ENCODE data around the gene DLGAP5.

The DLGAP5 gene, protein sequence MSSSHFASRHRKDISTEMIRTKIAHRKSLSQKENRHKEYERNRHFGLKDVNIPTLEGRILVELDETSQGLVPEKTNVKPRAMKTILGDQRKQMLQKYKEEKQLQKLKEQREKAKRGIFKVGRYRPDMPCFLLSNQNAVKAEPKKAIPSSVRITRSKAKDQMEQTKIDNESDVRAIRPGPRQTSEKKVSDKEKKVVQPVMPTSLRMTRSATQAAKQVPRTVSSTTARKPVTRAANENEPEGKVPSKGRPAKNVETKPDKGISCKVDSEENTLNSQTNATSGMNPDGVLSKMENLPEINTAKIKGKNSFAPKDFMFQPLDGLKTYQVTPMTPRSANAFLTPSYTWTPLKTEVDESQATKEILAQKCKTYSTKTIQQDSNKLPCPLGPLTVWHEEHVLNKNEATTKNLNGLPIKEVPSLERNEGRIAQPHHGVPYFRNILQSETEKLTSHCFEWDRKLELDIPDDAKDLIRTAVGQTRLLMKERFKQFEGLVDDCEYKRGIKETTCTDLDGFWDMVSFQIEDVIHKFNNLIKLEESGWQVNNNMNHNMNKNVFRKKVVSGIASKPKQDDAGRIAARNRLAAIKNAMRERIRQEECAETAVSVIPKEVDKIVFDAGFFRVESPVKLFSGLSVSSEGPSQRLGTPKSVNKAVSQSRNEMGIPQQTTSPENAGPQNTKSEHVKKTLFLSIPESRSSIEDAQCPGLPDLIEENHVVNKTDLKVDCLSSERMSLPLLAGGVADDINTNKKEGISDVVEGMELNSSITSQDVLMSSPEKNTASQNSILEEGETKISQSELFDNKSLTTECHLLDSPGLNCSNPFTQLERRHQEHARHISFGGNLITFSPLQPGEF

DNA sequence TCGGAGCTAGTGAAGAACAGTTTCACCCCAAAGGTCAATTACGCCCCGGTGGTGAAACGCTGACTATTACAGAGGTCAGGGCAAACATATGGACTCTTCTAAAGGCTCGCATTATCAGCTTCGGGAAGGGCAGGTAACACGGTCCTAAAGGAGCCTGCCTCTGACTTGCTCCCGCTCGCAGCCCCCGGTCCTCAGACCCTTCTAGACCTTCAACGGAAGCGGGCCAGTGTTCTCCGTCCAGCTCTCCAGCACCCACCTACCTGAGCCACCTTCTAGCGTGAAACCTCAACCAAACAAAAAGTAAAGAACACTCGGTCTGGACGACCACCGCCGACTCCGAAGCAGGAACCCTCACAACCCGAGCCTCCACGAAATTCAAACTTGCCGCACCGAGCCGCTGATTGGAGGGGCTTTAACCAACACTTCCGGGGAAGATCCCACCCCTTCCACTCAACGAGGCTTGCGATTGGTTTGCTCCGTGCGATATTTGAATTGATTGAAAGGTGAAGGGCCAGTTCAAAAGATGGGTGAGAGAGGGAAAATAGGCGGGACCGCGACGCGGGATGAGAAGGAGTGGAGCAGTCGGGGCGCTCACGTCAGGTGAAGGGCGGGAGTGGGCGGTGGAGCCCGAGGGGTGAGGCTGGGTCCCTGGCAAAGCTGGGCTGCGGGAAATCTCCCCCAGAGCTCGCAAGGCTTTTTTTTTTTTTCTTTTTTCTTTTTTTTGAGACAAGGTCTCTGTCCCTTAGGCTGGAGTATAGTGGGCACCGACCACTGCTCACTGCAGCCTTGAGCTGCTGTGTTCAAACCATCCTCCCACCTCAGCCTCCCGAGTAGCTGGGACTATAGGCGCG is at the start of gene DLGAP5:
Gene DLGAP5, minus strand, starts transcription at position 383 of the 851 bp plus-strand sequence. CDS start 2,406 bp downstream, outside the sequence.
- Histone ChIP-seq H3K9ac (ENCODE audit: low read length) (peak within 1 kb of the TSS; percentile 65), H3K36me3 (ENCODE audit: control insufficient read depth, insufficient read depth, low read length) (no peaks in the 10 kb centered on the region), H3K9me3 (ENCODE audit: control insufficient read depth, low read length) (no peaks in the 10 kb centered on the region), H3K4me3 (ENCODE audit: low read length) (peak within 1 kb of the TSS; percentile 7), H3K27me3 (ENCODE audit: control insufficient read depth, insufficient read depth, low read length) (no peaks in the 10 kb centered on the region), H3K4me1 (ENCODE audit: control insufficient read depth, insufficient read depth, low read length) (peaks cover 4% of the 10 kb centered on the region)

DNA sequence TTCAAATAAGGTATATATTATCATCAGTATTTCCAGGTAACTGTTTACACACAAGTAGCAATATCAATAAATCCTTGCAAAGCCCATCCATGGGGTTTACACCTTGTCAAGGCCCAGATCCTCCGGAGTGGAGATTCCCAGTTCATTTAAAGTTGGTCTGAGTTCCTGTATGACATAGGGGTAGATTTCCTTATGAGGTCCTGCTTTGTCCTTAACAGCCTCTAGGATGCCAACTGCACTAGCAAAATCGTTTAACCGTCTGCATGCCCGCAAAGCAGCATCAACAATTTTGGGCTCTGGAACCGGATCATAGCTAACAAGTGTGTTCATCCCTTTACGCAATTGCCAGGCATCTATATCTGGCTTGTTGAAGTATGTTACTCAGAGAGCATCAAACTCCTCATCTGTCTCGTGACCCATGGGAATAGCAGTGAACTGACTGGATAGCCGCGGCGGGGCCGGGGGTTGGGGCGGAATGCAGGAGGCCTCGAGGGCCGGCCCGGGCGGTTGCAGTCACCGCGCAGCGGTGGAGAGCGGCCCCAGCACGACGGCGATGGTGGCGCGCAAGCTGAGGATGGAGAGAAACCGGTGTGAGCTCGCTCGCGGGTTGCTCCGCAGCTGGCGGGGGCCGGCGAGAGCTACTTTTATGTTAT is 49.3 kb upstream of the DLGAP5 start:
- H3K9me3 ChIP-seq (ENCODE audit: control insufficient read depth, low read length): no peaks in the 10 kb centered on the region

DNA sequence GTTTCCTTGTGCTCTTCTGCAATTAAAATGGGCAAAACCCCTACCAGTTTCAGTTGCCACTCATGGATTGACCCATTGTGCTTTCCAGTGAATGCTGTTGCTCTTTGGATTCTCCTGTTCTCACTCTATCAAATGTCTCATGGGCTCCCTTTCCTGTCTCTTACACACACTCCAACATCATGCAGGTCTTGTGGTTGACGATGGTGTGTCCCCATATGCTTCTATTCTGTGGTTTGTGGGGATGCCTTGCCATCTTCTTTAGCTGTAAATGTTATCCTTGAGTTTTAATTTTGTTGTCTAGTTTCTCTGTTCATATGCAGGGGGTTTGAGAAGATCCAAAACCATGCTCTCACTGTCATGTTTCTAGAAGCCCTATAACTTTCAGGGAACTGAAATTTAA is 47.9 kb upstream of the DLGAP5 start:
- H3K4me3 ChIP-seq (ENCODE audit: low read length): no peak overlapping the region
- no peaks in the 10 kb centered on the region for H3K36me3 ChIP-seq (ENCODE audit: control insufficient read depth, insufficient read depth, low read length)
- peaks cover 17% of the 10 kb centered on the region for H3K27me3 ChIP-seq (ENCODE audit: control insufficient read depth, insufficient read depth, low read length)
- H3K9me3 ChIP-seq (ENCODE audit: control insufficient read depth, low read length): no peaks in the 10 kb centered on the region
- H3K4me1 ChIP-seq (ENCODE audit: control insufficient read depth, insufficient read depth, low read length): no peaks in the 10 kb centered on the region
- H3K9ac ChIP-seq (ENCODE audit: low read length): no peak overlapping the region

More for the DNA sequence above, 49.3 kb upstream of the DLGAP5 start:
- Histone ChIP-seq H3K9ac (ENCODE audit: low read length) (no peak overlapping the region), H3K4me3 (ENCODE audit: low read length) (no peak overlapping the region), H3K4me1 (ENCODE audit: control insufficient read depth, insufficient read depth, low read length) (no peaks in the 10 kb centered on the region), H3K36me3 (ENCODE audit: control insufficient read depth, insufficient read depth, low read length) (no peaks in the 10 kb centered on the region), H3K27me3 (ENCODE audit: control insufficient read depth, insufficient read depth, low read length) (peaks cover 17% of the 10 kb centered on the region)

DNA sequence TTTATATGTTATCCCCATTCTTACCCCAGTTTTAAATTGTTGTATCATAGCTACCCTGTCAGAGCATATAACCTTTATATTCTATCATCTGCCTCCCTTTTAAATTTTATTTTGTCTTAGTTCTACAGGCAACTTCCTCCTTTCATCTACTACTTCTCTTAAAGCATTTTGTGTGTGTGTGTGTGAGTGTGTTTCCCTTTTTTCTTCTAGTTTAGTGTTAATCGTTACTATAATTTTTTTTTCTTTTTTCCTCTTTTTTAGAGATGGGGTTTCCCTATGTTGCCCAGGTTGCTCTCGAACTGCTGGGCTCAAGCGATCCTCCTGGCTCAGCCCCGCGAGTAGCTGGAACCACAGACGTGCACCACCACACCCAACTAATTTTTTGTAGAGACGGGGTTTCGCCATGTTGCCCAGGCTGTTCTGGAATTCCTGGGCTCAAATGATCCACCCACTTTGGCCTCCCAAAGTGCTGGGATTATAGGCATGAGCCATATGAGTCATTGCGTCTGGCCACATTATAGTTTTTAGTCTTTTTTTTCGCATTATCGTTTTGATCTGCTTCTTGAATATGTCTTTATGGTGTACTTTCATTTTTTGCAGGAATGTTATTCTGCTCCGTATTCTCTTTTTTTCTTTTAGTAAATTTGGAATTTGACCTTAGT is 46.8 kb upstream of the DLGAP5 start:
- Histone ChIP-seq H3K27me3 (ENCODE audit: control insufficient read depth, insufficient read depth, low read length) (peaks cover 17% of the 10 kb centered on the region), H3K36me3 (ENCODE audit: control insufficient read depth, insufficient read depth, low read length) (no peaks in the 10 kb centered on the region), H3K4me3 (ENCODE audit: low read length) (no peak overlapping the region), H3K9me3 (ENCODE audit: control insufficient read depth, low read length) (no peaks in the 10 kb centered on the region), H3K4me1 (ENCODE audit: control insufficient read depth, insufficient read depth, low read length) (no peaks in the 10 kb centered on the region), H3K9ac (ENCODE audit: low read length) (no peak overlapping the region)

DNA sequence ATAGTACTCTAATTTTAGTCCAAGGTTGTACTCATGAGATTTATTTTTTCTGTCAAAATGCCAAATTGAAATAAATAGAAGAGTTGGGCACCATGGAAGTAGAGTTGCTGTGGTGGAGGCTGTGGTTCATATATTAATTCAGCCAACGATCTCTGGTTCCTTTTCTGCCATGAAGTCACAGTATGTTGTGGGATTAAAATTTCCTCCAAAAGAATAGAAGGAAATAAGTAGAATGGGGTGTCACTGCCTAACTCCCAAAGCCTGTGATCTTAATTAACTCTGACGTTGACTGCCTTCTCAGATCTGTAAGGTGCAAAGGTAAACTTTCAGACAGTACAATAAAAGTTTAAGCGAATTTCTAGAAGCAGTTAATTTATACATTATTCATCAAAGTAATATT is 42.2 kb upstream of the DLGAP5 start:
- Histone ChIP-seq H3K4me1 (ENCODE audit: control insufficient read depth, insufficient read depth, low read length) (no peaks in the 10 kb centered on the region), H3K9me3 (ENCODE audit: control insufficient read depth, low read length) (no peaks in the 10 kb centered on the region), H3K9ac (ENCODE audit: low read length) (no peak overlapping the region), H3K27me3 (ENCODE audit: control insufficient read depth, insufficient read depth, low read length) (no peaks in the 10 kb centered on the region), H3K36me3 (ENCODE audit: control insufficient read depth, insufficient read depth, low read length) (no peaks in the 10 kb centered on the region), H3K4me3 (ENCODE audit: low read length) (no peak overlapping the region)

DNA sequence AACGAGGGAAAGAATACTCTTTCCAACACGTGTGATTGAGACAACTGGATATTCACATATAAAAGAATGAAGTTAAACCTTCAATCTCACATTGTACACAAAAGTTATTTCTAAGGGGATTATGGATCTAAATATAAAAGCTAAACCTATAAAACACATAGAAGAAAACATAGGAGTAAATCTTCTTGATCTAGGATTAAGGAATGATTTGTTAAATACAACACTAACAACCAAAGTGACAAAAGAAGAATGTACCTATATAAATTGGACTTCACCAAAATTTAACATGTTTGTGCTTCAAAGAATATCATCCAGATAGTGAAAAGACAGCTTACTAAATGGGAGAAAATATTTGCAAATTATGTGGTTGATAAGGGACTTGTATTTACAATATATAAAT is 36.9 kb upstream of the DLGAP5 start:
- Histone ChIP-seq H3K4me3 (ENCODE audit: low read length) (no peak overlapping the region), H3K36me3 (ENCODE audit: control insufficient read depth, insufficient read depth, low read length) (no peaks in the 10 kb centered on the region)

DNA sequence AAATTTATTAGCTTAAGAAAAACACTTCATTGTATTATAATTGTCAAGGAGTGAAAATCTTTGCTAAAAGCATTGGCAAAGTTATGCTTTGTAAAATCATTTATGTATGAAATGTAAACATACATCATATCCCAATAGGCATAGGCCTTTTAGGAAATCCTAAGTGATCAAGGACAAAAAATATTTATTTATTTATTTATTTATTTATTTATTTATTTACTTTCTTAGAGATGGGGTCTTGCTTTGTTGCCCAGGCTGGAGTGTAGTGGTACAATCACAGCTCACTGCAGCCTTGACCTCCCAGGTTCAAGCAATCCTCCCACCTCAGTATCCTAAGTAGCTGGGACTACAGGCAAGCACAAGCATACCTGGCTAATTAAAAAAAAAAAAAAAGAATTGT is 32.0 kb upstream of the DLGAP5 start:
- no peaks in the 10 kb centered on the region for H3K27me3 ChIP-seq (ENCODE audit: control insufficient read depth, insufficient read depth, low read length)
- no peaks in the 10 kb centered on the region for H3K36me3 ChIP-seq (ENCODE audit: control insufficient read depth, insufficient read depth, low read length)
- H3K9me3 ChIP-seq (ENCODE audit: control insufficient read depth, low read length): no peaks in the 10 kb centered on the region
- H3K4me1 ChIP-seq (ENCODE audit: control insufficient read depth, insufficient read depth, low read length): no peaks in the 10 kb centered on the region
- H3K4me3 ChIP-seq (ENCODE audit: low read length): no peak overlapping the region
- H3K9ac ChIP-seq (ENCODE audit: low read length): no peak overlapping the region

More for the DNA sequence above, 36.9 kb upstream of the DLGAP5 start:
- Histone ChIP-seq H3K27me3 (ENCODE audit: control insufficient read depth, insufficient read depth, low read length) (no peaks in the 10 kb centered on the region), H3K9ac (ENCODE audit: low read length) (no peak overlapping the region), H3K4me1 (ENCODE audit: control insufficient read depth, insufficient read depth, low read length) (no peaks in the 10 kb centered on the region), H3K9me3 (ENCODE audit: control insufficient read depth, low read length) (no peaks in the 10 kb centered on the region)

DNA sequence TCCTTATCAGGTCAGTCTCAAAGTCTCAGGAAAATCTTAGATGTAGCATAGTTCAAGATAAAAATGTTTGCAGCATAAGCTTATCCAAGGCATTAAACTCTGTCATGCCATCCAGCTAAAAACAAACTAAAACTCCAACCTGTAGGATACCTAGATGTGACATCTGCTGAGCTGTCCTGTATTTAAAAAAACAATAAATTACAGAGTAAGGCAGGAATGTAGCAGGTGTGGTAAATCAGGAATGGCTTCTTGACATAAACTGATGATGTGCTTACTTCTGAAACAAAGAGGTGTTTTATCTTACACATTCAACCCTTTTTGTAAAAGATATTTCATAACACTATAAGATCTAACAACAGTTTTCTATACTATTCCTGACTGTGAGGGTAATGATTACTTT is 30.6 kb upstream of the DLGAP5 start:
- Histone ChIP-seq H3K27me3 (ENCODE audit: control insufficient read depth, insufficient read depth, low read length) (no peaks in the 10 kb centered on the region), H3K4me1 (ENCODE audit: control insufficient read depth, insufficient read depth, low read length) (no peaks in the 10 kb centered on the region), H3K4me3 (ENCODE audit: low read length) (no peak overlapping the region), H3K9ac (ENCODE audit: low read length) (no peak overlapping the region), H3K36me3 (ENCODE audit: control insufficient read depth, insufficient read depth, low read length) (no peaks in the 10 kb centered on the region), H3K9me3 (ENCODE audit: control insufficient read depth, low read length) (no peaks in the 10 kb centered on the region)

DNA sequence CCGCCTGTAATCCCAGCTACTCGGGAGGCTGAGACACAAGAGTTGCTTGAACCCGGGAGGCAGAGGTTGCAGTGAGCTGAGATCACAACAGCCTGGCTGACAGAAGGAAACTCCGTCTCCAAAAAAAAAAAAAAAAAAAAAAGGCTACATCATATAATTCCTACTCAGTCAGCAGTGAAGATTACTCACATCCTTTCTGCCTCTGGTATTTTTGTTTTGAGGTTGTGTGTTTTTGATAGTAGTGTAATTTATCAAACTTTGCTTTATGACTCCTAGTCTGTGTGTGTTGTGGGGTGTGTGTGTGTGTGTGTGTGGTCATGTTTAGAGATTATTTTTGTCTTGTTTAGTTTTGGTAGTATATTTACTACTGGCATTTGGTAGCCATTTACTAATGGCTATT is 29.8 kb upstream of the DLGAP5 start:
- Histone ChIP-seq H3K4me1 (ENCODE audit: control insufficient read depth, insufficient read depth, low read length) (no peaks in the 10 kb centered on the region), H3K4me3 (ENCODE audit: low read length) (no peak overlapping the region), H3K9ac (ENCODE audit: low read length) (no peak overlapping the region), H3K27me3 (ENCODE audit: control insufficient read depth, insufficient read depth, low read length) (no peaks in the 10 kb centered on the region), H3K36me3 (ENCODE audit: control insufficient read depth, insufficient read depth, low read length) (no peaks in the 10 kb centered on the region), H3K9me3 (ENCODE audit: control insufficient read depth, low read length) (no peaks in the 10 kb centered on the region)

DNA sequence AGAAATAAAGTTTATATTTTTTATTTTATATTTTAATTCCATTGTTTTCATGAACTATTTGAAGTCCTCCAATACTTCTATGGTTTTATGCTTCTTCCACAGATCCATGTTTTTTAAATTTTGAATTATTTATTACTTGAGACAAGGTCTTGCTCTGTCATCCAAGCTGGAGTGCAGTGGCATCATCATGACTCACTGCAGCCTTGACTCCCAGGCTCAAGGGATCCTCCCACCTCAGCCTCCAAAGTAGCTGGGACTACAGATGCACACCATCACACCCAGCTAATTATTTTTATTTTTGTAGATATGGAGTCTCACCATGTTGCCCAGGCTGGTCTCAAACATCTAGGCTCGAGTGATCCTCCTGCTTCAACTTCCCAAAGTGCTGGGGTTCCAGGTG is 28.8 kb upstream of the DLGAP5 start:
- H3K36me3 ChIP-seq (ENCODE audit: control insufficient read depth, insufficient read depth, low read length): no peaks in the 10 kb centered on the region
- no peaks in the 10 kb centered on the region for H3K9me3 ChIP-seq (ENCODE audit: control insufficient read depth, low read length)
- H3K9ac ChIP-seq (ENCODE audit: low read length): no peak overlapping the region
- no peaks in the 10 kb centered on the region for H3K27me3 ChIP-seq (ENCODE audit: control insufficient read depth, insufficient read depth, low read length)
- no peak overlapping the region for H3K4me3 ChIP-seq (ENCODE audit: low read length)
- no peaks in the 10 kb centered on the region for H3K4me1 ChIP-seq (ENCODE audit: control insufficient read depth, insufficient read depth, low read length)

DNA sequence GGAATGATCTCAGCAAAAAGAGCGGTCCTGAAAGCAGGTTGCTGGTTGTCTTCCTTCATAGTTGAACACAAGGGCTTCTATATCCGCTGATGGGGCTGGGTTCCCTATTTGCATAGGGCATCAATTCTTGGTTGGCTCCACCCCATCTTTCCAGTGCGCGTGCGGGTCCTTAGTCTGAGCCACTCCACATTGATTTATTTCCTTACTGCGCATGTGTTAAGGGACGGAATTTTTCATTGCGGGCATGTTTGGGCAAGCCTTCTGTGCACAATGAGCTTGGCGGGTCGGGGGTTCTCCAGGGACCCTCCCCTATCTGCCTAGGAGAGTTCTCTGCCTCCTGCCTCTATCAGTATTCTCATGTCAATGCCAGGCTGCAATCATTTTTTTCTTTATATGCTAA is 21.2 kb upstream of the DLGAP5 start:
- Histone ChIP-seq H3K4me3 (ENCODE audit: low read length) (no peak overlapping the region), H3K4me1 (ENCODE audit: control insufficient read depth, insufficient read depth, low read length) (no peaks in the 10 kb centered on the region), H3K9ac (ENCODE audit: low read length) (no peak overlapping the region), H3K36me3 (ENCODE audit: control insufficient read depth, insufficient read depth, low read length) (no peaks in the 10 kb centered on the region), H3K27me3 (ENCODE audit: control insufficient read depth, insufficient read depth, low read length) (no peaks in the 10 kb centered on the region), H3K9me3 (ENCODE audit: control insufficient read depth, low read length) (no peaks in the 10 kb centered on the region)

Measured in mucosa of stomach (tissue), 1 donor.